Tibial artery (tissue), 4 donors: ENCODE measurements around the gene TSN.

Experiments used
- DNase-seq, 2 donors: peaks; one replicate each; pipeline ENCODE4 v3.0.0-alpha.2; 2019
- H3K27ac ChIP-seq, 2 donors: fragments of 200-600 bp; sonication (generic) in 1 of 2; 1 replicate in 1 of 2; 2 replicates in 1 of 2; pipeline ENCODE4 v1.5.1; 2018 to 2019; ENCODE audit warnings: mild to moderate bottlenecking in 1 of 2
- H3K27me3 ChIP-seq, 2 donors: fragments of 200-600 bp; sonication (generic) in 1 of 2; one replicate each; pipeline versions ENCODE4 v1.5.1 to v1.6.0; 2016 to 2019
- H3K36me3 ChIP-seq, 3 donors: fragments of 200-600 bp; sonication (generic) in 2 of 3; one replicate each; pipeline ENCODE4 v1.5.1; 2016 to 2019; ENCODE audit warnings: mild to moderate bottlenecking in 2 of 3
- H3K4me1 ChIP-seq, 4 donors: fragments of 200-600 bp; sonication (generic) in 2 of 4; 1 replicate in 3 of 4; 2 replicates in 1 of 4; pipeline ENCODE4 v1.5.1; 2016 to 2019
- H3K4me3 ChIP-seq, 2 donors: fragments of 200-600 bp; sonication (generic) in 1 of 2; 1 replicate in 1 of 2; 2 replicates in 1 of 2; pipeline ENCODE4 v1.5.1; 2018 to 2019; ENCODE audit warnings: mild to moderate bottlenecking in 2 of 2
- H3K9me3 ChIP-seq, 3 donors: fragments of 200-600 bp; sonication (generic) in 1 of 3; one replicate each; pipeline ENCODE4 v1.5.1; 2016 to 2019
- CTCF ChIP-seq, 2 experiments: fragments of 200-600 bp in 1 of 2; fragments of 450-650 bp in 1 of 2; IDR thresholded peaks; one replicate each; pipeline ENCODE4 v1.5.1; 2017 to 2019; ENCODE audit warnings: antibody characterized with exemption in 2 of 2, mild to moderate bottlenecking in 1 of 2, moderate library complexity in 1 of 2
- intact Hi-C: fragments of 100-400 bp; cut with DNase I; formaldehyde crosslinking; loops from one replicate; pipeline ENCODE4 v1.15.0; 2023; ENCODE audit warnings: low total_unique reads

TSN gene

GRCh38 chr2:121748202-121748601 lies 7.2 kb upstream of the TSN start:
- H3K4me1 ChIP-seq, result no peaks in the 10 kb centered on the region
- no peaks in the 10 kb centered on the region for H3K27me3 ChIP-seq
- intact Hi-C loops, result no loop called here
- peak in 1 of 2 experiments; percentile 9 for TF ChIP-seq CTCF (IDR thresholded peaks at IDR 0.05)
- no peak overlapping the region for H3K27ac ChIP-seq
- DNase-seq, result no peak
- H3K36me3 ChIP-seq, result no peaks in the 10 kb centered on the region
- no peaks in the 10 kb centered on the region for H3K9me3 ChIP-seq
- H3K4me3 ChIP-seq, result no peak overlapping the region

- no peaks in the 10 kb centered on the region for H3K9me3 ChIP-seq
- intact Hi-C loops, result loop anchor here (1.0 kb wide), 1 partner anchor 19 kb away; the partner anchor contains the start of gene NIFK
- peak overlapping the region; percentile 79 to 89 for H3K4me3 ChIP-seq
- peaks cover 2 to 12% (median 4%) of the 10 kb centered on the region in 3 donors for H3K36me3 ChIP-seq
- DNase-seq, result no peak
- no peak for TF ChIP-seq CTCF (IDR thresholded peaks at IDR 0.05)
- peaks cover 0 to 26% (median 10%) of the 10 kb centered on the region in 4 donors for H3K4me1 ChIP-seq
- H3K27me3 ChIP-seq, result no peaks in the 10 kb centered on the region
- H3K27ac ChIP-seq, result peak overlapping the region; percentile 70 to 82
Measured at GRCh38 chr2:121754851-121755236, 607 bp upstream of the TSN start.

GRCh38 chr2:121764681-121765228 lies 9.3 kb downstream of the TSN start:
- no peaks in the 10 kb centered on the region for H3K9me3 ChIP-seq
- no peaks in the 10 kb centered on the region for H3K27me3 ChIP-seq
- no peak for DNase-seq
- intact Hi-C loops, result no loop called here
- no peaks in the 10 kb centered on the region for H3K4me1 ChIP-seq
- H3K4me3 ChIP-seq, result no peak overlapping the region
- no peak for TF ChIP-seq CTCF (IDR thresholded peaks at IDR 0.05)
- peaks cover 83 to 96% (median 85%) of the 10 kb centered on the region in 3 donors for H3K36me3 ChIP-seq
- no peak overlapping the region for H3K27ac ChIP-seq

- peaks cover 69 to 78% (median 77%) of the 10 kb centered on the region in 3 donors for H3K36me3 ChIP-seq
- no peak for DNase-seq
- no peak overlapping the region for H3K27ac ChIP-seq
- TF ChIP-seq CTCF (IDR thresholded peaks at IDR 0.05), result no peak
- no peaks in the 10 kb centered on the region for H3K27me3 ChIP-seq
- intact Hi-C loops, result no loop called here
- no peak overlapping the region for H3K4me3 ChIP-seq
- H3K9me3 ChIP-seq, result no peaks in the 10 kb centered on the region
- no peaks in the 10 kb centered on the region for H3K4me1 ChIP-seq
Measured at GRCh38 chr2:121766624-121767023, 11.2 kb downstream of the TSN start.

- Histone ChIP-seq H3K4me3 (no peak overlapping the region), H3K36me3 (peaks cover 53 to 62% (median 60%) of the 10 kb centered on the region in 3 donors), H3K9me3 (no peaks in the 10 kb centered on the region), H3K27ac (no peak overlapping the region), H3K4me1 (no peaks in the 10 kb centered on the region), H3K27me3 (no peaks in the 10 kb centered on the region)
- no peak for TF ChIP-seq CTCF (IDR thresholded peaks at IDR 0.05)
- DNase-seq, result no peak
- intact Hi-C loops, result no loop called here
Measured at GRCh38 chr2:121768143-121768755, 12.8 kb downstream of the TSN start.
